ENCODE results near the gene ZNF506. TPM values are rescaled to one million over a fixed set of nuclear protein-coding genes. Genes with fewer than 3 reads are reported as not detected.
"Not testable (repeated sequence)": the region's sequence is repeated elsewhere in the genome, so short reads cannot be mapped to it uniquely, and the experiment has no call there.

ZNF506 gene
- total RNA-seq, 4 donors from 2014 or later, result 18.5 to 24.1 (median 20.6) TPM

- Histone ChIP-seq H3K4me1 (peaks cover 14 to 29% (median 23%) of the 10 kb centered on the region in 4 donors), H3K27me3 (no peaks in the 10 kb centered on the region), H3K4me3 (peak overlapping the region; percentile 68 to 87 (median 76)), H3K27ac (replicated peaks in 1 of 4) (peak overlapping the region; percentile 71 to 82 (median 76)), H3K9me3 (no peaks in the 10 kb centered on the region), H3K36me3 (no peaks in the 10 kb centered on the region)
- TF ChIP-seq POLR2AphosphoS5 (IDR thresholded peaks at IDR 0.05) (no peak), EP300 (IDR thresholded peaks at IDR 0.05) (no peak), POLR2A (IDR thresholded peaks at IDR 0.05; ENCODE audit: low read depth) (no peak), CTCF (IDR thresholded peaks at IDR 0.05) (no peak)
- WGBS, result 0% methylated on average over 11 of the region's 11 CpGs
- intact Hi-C loops (cut with DNase I), result loop anchor here (5.0 kb wide), 2 partner anchors 46 to 114 kb away; partner anchors contain the start of genes ATP13A1 and ZNF506
- DNase-seq (ENCODE audit: extremely low spot score), result no peak
These were observed 45.7 kb downstream of the ZNF506 start for GRCh38 chr19:19775891-19776205.

GRCh38 chr19:19774354-19775033, 47.1 kb downstream of the ZNF506 start:
- no peak overlapping the region for H3K4me3 ChIP-seq
- peaks cover 14 to 29% (median 23%) of the 10 kb centered on the region in 4 donors for H3K4me1 ChIP-seq
- no peaks in the 10 kb centered on the region for H3K9me3 ChIP-seq
- intact Hi-C loops (cut with DNase I), result loop anchor here (5.0 kb wide), 2 partner anchors 48 to 112 kb away; partner anchors contain the start of genes ATP13A1 and ZNF506
- H3K27ac ChIP-seq (replicated peaks in 1 of 4), result no peak overlapping the region
- no peaks in the 10 kb centered on the region for H3K27me3 ChIP-seq
- 91% methylated on average over 14 of the region's 14 CpGs for WGBS
- H3K36me3 ChIP-seq, result no peaks in the 10 kb centered on the region
- TF ChIP-seq CTCF (IDR thresholded peaks at IDR 0.05), result no peak
- no peak for TF ChIP-seq POLR2A (IDR thresholded peaks at IDR 0.05; ENCODE audit: low read depth)
- no peak for TF ChIP-seq POLR2AphosphoS5 (IDR thresholded peaks at IDR 0.05)
- TF ChIP-seq EP300 (IDR thresholded peaks at IDR 0.05), result no peak
- DNase-seq (ENCODE audit: extremely low spot score), result no peak

GRCh38 chr19:19771963-19772362, 49.6 kb downstream of the ZNF506 start:
- H3K4me3 ChIP-seq; DNase-seq (ENCODE audit: extremely low spot score); H3K36me3 ChIP-seq; H3K9me3 ChIP-seq; H3K27me3 ChIP-seq; intact Hi-C loops (cut with DNase I); H3K27ac ChIP-seq (replicated peaks in 1 of 4): not testable (repeated sequence)
- WGBS, result 83% methylated on average over 10 of the region's 10 CpGs
- H3K4me1 ChIP-seq, result peaks cover 8 to 12% (median 10%) of the 10 kb centered on the region in 4 donors

DNA sequence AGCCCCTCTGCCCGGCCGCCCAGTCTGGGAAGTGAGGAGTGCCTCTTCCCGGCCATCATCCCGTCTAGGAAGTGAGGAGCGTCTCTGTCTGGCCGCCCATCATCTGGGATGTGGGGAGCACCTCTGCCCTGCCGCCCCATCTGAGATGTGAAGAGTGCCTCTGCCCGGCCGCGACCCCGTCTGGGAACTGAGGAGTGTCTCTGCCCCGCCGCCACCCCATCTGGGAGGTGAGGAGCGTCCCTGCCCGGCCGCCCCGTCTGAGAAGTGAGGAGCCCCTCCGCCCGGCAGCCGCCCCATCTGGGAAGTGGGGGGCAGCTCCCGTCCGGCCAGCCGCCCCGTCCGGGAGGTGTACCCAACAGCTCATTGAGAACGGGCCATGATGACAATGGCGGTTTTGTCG, 51.6 kb downstream of the ZNF506 start:
- H3K36me3 ChIP-seq; H3K4me1 ChIP-seq; H3K27ac ChIP-seq (replicated peaks in 1 of 4); H3K9me3 ChIP-seq; intact Hi-C loops (cut with DNase I); H3K27me3 ChIP-seq; H3K4me3 ChIP-seq; DNase-seq (ENCODE audit: extremely low spot score): not testable (repeated sequence)
- WGBS, result 94% methylated on average over 25 of the region's 28 CpGs

GRCh38 chr19:19758164-19758563, 63.4 kb downstream of the ZNF506 start:
- H3K9me3 ChIP-seq, result no peaks in the 10 kb centered on the region
- TF ChIP-seq CTCF (IDR thresholded peaks at IDR 0.05) (no peak), POLR2AphosphoS5 (IDR thresholded peaks at IDR 0.05) (no peak), EP300 (IDR thresholded peaks at IDR 0.05) (no peak), POLR2A (IDR thresholded peaks at IDR 0.05; ENCODE audit: low read depth) (no peak)
- no peak overlapping the region for H3K4me3 ChIP-seq
- DNase-seq (ENCODE audit: extremely low spot score), result no peak
- no peaks in the 10 kb centered on the region for H3K4me1 ChIP-seq
- no peak overlapping the region for H3K27ac ChIP-seq (replicated peaks in 1 of 4)
- intact Hi-C loops (cut with DNase I), result no loop called here
- peaks cover 0 to 24% (median 6%) of the 10 kb centered on the region in 4 donors for H3K36me3 ChIP-seq
- no peaks in the 10 kb centered on the region for H3K27me3 ChIP-seq
- 92% methylated on average over 3 of the region's 4 CpGs for WGBS
